GM19239 (cell line): ENCODE results near the gene RAD23B.
A peak's percentile ranks its signal among the peaks of the same experiment; 100 is the strongest.

Source experiments
- DNase-seq: peaks from one replicate; pipeline ENCODE4 v3.0.0; 2011; ENCODE audit warnings: low spot score; ENCODE audit not compliant: insufficient read length
- FAIRE-seq: peaks from 2 replicates; lab custom pipeline; 2011; peaks lifted over from hg19 to GRCh38; lab: Jason Lieb, UNC

RAD23B gene

DNA sequence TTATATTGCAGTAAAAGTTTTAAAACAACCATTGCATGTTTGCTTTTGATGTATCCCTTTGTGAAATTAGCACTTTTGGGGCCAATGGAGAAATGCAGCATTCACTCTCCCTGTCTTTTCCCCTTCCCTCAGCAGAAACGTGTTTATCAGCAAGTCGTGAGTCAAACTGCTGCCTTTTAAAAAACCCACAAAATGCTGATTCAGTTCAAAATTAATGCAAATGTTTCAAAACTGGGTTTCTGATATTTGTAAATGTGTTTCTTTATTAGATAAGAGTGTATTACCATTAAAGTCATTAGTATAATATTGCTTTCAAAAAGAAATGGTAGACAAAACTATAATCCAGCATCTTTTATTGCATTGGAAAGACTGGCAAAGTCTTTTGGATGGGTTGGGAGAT lies 47.3 kb downstream of the RAD23B start:
- FAIRE-seq (no peak), DNase-seq (no peak)

DNA sequence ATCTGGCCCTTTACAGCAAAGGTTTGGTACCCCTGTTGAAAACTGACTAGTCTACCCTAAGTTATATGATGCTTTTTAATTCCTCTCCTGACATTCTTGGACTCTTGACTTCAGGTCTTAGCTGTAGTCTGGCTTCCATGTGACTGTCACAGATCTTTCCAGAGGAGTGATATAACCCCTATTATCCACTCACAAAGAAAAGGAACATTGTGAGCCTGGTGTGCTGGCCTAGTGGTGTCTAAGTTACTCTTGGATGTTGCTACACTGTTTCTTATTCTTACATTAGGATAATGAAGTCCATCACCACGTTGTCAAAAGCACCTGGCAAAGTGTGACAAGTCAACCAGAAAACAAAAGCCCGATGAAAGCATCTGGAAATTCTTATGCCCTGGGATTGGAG lies 49.8 kb downstream of the RAD23B start:
- no peak for DNase-seq
- no peak for FAIRE-seq

DNA sequence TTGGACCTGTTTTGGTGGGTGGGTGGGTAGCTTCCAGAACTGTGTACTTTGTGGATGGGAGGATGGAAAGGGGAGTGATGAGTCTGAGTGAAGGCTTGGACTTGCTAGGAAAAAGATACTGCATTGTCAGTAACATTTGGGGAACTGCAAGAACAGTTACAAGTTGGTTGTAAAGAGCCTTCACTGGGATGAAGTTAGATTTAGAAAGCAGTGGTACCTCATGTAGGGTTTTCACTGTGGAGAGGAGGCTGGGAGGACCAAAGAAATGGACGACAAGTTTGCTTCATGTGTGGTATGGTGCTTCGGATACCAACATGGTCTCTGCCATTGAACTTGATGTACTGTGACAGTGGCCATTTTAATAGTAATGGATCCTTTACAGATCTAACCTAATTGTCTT lies 50.3 kb downstream of the RAD23B start:
- no peak for DNase-seq
- FAIRE-seq = no peak

DNA sequence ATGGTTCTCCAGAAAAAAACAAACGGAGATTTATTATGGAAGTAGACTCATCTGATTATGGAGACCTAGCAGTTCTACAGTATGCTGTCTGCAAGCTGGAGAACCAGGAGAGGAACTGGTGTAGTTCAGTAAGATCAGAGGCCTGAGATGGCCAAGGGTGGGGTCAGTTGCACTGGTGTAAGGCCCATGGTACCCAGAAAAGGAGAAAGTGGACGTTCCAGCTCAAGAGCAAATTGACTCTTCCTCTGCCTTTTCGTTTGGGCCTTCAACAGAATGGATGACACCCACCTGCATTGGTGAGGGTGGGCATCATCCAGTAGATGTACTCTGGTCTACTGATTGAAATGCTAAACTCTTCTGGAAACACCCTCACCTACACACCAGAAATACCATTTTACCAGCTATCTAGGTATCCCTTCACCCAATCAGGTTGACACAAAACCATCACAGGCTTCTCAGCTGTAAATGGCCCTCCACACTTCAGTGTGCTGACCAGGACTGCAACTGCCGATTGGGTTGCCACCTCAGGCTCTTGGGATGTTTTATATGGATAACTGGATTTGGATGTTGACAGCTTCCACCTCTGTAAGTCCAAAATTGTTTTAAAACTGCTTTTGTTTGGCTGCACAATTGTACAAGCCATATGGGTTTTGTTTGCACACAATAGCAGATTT lies 51.2 kb downstream of the RAD23B start:
- DNase-seq = no peak
- no peak for FAIRE-seq

DNA sequence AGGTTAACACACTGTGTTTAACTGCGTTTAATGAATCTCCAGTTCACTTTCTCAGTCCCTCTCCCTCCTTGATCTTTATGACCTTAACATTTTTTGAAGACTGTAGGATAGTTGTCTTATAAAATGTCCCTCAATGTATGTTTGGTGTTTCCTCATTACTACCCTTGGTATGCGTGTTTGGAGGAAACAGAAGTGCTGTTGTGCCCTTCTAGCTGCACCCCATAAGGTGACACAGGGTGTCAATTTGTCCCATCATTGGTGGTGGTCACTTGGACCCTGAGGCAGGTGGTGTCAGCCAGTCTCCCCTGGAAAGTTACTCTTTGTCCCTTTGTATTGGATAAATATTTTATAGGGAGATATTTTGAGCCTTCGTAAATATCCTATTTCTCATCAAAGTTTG lies 52.3 kb downstream of the RAD23B start:
- FAIRE-seq = no peak
- no peak for DNase-seq

DNA sequence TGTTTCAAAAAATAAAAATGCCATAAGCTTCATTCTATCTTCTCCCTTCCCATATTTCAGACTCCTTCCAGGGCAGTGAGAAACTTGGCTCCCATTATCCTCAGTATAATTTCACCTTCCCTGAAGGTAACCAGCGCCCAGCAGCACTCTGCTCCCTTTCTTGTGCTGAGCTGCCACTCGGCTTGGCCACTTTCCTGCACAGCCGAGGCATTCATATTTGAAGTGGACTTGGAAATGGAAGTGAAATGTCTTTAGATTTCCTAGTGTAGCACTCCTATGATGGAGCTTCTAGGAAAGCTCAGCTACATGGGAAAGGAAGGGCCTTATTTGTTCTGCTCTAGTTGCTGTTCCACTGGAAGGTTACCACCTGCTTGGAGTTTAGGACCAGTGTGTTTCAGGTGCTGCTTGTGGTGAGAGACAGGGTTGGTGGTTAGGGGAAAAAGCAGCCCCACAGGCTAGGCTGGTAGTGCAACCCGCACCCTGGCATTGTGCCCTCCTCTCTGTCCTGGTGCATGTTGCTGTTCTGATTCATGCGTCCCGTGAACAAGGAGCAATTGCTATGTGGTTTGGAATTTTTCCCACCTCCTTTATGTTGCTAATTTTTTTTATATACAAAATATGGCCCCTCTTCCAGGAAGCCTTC lies 53.8 kb downstream of the RAD23B start:
- DNase-seq = no peak
- no peak for FAIRE-seq

DNA sequence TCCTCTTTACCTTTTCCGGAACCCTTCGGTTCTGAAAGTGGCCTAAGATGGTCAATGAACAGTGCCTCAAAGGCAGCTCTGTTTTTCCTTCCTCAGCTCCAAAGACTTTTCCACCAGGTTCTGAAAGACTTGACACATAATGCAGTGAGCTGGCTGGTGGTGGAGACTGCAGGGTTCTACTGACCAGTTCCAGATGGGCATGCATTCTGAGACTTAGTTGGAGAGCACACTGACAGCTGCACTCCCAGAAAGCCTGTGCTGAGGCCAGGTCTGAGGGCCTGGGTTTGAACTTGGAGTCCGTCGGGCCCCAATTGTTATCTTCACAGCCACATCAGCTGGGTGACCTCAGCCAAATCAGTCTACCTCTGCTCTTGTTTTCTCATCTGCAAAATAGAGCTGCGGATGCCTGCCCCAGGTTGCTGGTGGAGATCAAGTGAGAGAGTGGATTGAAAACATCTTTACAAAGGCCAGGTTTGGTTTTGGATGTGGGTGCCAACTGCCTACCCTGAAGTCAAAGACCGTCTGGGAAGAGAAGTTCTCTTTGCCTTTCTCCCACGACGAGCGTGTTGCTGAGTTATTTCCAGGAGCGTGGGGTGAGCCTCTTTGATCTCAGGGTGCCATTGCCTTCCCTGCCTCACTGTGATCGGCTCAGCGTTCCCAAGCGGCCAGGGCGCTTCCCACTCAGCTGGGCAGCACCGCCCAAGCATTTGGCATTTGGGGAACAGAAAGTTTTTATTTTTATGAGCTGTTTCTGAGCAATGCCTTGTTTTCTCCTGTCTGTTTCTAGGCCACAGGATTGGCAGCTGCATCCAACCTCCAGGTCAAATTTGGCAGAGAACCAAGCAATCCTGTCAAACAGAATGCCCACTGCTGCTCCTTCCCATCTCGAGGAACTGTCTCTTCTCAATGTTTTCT lies 54.9 kb downstream of the RAD23B start:
- no peak for FAIRE-seq
- DNase-seq = no peak

DNA sequence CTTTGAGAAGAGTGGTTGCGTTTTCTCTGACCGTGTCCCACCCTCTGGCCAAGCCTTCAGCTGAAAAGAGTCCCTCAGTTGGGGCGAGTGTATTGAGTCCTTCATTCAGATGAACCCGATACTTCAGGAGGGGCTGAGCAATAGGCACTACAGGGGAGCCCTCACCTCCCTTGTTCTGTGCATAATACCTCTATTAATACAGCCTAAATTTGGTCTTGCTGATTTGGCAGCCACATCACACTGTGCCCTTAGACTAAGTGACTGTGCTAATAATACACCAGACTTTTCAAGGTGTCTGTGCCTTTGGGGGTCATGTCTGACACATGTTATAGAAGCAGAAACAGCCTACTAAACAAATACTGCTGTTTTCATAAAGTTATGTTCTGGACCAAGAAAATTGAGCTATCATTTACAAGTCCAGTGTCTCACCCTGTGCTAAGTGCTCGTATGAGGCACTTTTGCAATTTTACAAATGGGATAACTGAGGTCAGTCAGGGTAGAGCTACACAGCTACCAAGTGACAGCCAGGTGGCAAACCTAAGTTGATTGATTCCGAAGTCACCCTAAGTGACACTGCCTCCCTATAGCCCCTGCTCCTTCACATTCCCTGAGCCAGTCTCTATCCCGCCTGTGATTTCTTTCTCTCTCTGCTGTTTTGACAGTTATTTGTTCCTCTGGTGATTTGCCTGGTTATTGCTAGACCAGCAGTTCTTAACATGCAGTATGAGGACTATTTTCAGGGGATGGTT lies 56.0 kb downstream of the RAD23B start:
- FAIRE-seq = no peak
- no peak for DNase-seq

DNA sequence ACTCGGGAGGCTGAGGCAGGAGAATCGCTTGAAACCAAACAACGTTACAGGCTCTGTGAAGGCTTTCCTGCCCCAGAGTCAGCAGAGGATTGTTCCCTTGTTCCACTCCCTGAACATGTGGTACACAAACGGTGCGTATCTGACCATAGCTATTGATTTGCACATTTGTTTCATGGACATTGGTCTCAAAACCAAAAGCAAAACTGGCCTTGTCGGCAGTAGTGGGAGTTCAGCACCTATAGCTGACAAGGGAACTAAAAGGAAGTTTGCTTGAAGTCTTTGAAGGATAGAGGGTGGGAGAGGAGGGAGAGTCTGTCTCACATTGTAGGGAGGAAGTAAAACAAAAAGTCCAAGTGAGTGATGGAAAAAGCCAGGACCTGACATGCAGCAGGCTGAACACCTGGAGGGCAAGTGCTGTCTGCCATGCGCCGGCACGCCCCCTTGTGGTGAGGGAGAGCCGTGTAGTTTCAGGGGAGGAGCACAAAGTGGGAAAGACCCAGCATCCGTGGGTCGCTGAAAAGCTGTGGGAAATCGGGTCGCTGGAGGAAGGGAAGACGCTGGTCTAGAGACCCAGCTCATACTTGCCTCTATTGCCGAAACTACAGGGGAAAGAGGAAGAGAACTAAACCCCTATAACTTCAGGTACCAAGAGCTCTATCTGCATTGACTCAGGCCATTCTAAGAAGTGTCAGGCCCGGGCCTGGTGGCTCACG lies 58.0 kb downstream of the RAD23B start:
- FAIRE-seq (peak; percentile 94), DNase-seq (peak; percentile 62)

DNA sequence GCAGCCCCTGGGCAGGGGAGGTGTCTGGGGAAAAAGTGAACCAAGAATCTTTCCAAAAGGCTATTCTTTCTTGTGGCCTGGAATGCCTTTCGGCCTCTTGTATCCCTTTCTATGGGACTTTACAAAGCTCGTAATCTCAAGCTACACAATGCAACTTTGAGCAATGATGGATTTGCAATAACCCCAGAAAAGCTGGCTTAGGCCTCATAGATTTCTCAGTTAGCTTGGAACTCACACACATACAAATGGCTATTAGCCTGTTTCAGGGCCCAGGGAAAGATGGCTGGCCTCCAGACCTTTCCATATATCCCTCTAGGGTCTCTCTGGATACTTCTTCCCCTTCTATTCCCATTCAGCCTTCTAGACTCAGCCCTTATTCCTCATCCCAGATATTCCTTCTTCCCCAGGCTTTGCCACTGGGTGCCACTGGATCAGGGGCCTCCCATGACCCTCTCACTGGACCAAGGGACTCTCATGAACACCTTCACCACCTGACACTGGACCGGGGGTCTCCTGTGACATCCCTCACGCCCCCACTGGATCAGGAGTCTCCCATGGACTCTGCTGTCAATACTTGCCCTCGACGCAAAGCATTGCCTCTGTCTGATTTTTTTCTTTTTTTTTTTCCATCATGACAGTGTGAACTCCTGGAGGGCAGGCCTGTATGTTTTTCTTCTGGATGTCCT lies 59.5 kb downstream of the RAD23B start:
- DNase-seq = no peak

DNA sequence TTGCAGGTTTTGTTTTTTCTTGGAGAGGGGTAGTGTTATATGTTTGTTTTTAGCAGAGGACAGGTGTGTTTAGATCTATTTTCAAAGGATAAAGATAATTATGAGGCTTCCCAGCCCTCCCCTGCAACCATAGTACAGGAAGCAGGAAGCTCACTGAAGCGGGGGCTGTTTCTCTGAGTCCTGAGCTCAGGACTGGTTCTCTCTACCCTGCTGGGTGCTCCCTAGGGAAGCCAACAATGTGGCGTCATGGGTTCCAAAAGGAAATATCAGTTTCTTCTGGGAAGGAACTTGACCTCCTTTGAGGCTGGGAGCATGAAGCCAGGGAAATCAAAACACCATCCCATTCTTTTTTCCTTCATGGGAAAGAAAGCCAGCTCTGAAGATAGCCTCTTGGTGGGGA lies 62.2 kb downstream of the RAD23B start:
- no peak for FAIRE-seq
- no peak for DNase-seq

More for the DNA sequence above, 59.5 kb downstream of the RAD23B start:
- FAIRE-seq = no peak

DNA sequence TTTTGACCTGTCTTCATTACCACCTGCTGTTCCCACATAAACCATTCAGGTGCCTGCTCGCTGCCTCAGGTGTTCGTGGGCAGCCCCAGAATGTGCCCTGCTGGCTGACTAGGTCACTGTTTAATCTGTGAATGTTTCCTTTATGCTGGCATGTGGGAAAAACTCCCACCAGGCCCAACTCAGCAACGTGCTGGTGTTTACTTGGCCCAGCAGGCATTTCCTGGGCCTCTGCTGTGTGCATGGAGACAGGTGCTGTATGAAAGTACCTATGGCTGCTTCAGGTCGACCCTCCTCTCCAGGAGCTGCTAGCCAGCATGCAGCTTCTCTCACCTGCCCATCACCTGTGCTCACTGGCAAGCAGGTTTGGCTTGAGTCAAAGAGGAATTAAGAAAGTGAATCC lies 65.8 kb downstream of the RAD23B start:
- FAIRE-seq (no peak), DNase-seq (no peak)

DNA sequence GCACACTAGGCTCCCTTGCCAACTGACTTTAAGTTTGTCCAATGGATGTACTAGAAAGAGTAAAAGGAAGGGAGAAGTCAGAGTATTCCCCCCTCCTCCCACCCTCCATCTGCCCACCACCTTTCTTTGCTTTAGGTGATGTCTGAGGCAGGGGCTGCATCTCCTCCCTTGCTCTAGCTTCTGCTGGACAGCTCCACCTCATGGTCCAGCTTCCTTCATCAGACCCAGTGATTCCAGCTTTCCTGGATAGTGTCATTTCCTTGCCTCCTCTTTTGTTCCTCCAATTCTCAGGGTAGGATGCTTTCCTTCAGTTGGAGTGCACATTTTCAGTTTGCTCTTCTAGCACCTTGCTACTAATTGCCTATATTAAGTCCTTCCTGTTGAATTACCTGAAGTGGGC lies 67.4 kb downstream of the RAD23B start:
- DNase-seq = no peak
- no peak for FAIRE-seq

DNA sequence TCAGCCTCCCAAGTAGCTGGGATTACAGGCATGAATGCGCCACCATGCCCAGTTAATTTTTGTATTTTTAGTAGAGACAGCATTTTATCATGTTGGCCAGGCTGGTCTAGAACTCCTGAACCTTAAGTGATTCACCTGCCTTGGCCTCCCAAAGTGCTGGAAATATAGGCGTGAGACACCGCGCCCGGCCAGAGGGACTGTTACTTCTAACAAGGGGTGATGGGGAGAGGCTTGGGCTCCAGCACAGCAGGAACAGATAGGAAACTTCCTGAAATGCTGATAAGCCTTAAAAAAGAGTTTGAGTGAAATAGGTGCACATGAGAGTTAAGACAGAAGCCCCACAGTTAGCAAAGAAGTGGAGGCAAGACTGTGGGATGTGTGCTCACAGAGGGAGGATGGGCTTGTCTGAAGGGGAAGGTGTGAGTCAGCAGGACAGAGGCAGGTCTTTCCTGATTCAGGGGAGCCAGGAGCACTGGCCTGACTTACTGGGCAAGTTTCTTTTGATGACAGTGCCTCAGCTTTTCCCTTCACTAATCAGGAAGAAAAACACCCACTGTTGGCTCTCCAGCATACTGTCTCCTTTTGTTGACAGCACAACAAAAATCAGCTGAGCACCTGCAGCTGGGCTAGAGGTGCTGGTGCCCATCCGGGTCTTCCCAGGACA lies 68.4 kb downstream of the RAD23B start:
- FAIRE-seq (no peak), DNase-seq (no peak)

DNA sequence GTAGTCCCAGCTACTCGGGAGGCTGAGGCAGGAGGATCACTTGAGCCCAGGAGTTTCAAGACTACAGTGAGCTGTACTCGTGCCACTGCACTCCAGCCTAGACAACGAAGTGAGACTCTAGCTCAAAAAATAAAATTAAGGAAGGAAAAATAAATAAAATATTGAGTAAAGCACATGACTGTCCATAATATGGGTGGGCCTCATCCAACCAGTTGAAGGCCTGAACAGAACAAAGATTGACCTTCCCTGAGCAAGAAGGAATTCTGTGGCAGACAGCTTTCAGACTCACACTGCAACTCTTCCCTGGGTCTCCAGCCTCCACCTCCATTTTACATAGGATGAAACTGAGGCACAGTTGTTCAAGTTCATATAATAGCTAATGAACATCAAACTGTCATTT lies 72.3 kb downstream of the RAD23B start:
- DNase-seq = no peak
- FAIRE-seq = no peak

DNA sequence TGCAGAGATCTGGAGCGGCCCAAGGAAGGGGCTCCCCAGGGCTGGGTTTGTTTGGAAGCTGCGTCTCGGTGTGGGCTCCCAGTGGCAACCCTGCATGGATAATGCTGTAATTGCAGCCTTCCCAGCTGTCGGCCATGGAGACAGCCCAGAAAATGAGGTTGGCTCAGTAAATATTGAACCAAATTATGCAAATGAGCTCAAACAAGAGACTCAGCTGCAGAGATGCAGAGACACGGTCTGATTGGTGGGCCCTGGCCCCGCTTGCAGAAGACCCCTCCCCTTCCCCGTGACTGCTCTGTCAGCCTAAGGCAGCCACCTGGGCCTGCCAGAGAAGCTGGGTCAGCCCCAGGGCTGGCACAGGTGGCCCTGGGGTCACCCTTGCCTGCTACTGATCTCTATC lies 75.9 kb downstream of the RAD23B start:
- DNase-seq = no peak
- FAIRE-seq = no peak

DNA sequence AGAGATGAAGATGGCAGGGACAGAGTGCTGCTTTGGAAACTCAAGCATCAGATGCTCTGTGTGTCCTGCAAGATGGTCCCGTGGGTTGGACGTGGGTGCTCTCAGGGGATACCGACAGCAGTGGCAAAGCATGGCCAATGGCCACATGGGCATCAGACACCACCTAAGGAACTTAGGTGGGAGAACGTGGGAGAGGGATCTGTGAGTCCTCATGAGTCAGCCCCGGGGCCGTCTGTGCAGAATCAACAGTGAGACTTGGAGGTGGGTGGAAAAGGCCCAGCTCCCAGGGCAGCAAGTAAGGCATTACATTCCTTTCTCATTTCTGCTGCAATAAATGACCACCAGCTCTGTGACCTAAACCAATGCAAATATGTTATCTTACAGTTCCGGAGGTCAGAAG lies 77.0 kb downstream of the RAD23B start:
- DNase-seq = no peak

DNA sequence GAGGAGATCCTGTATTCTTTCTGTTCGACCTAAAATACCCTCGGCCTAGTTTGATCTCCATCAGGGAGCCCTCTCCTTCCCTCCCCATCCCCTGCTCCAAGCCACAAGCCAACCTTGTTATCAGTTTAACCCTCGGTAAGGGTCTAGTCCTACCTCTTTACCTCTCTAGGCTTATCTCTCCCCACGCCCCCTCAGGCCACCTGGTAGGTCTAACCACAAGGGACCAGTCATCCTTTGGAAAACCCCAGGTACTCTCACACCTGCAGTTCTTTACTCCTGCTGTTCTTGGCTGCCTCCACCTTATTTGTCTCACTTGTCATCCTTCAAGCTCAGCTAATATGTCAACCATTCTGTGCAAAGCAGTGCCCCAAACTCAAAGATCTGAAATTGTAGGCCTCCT lies 78.7 kb downstream of the RAD23B start:
- no peak for DNase-seq
- FAIRE-seq = no peak

More for the DNA sequence above, 77.0 kb downstream of the RAD23B start:
- FAIRE-seq = no peak
